Osteocyte (in vitro differentiated cells): ENCODE results near the gene TMEM174. TPM values are rescaled to one million over a fixed set of nuclear protein-coding genes. Genes with fewer than 3 reads are reported as not detected.
"Not testable (repeated sequence)": the region's sequence is repeated elsewhere in the genome, so short reads cannot be mapped to it uniquely, and the experiment has no call there.

Experiments
- DNase-seq: peaks from one replicate; pipeline ENCODE4 v3.0.0; 2021; ENCODE audit warnings: mixed read lengths; ENCODE audit not compliant: unreplicated experiment; ENCODE audit errors: extremely low spot score
- H3K27ac Mint-ChIP-seq: one replicate; pipeline ENCODE4 v1.8.0; 2021; ENCODE audit warnings: mild to moderate bottlenecking, mixed read lengths; ENCODE audit not compliant: unreplicated experiment
- H3K27me3 Mint-ChIP-seq: one replicate; pipeline ENCODE4 v1.8.0; 2021; ENCODE audit warnings: mixed read lengths; ENCODE audit not compliant: unreplicated experiment
- H3K36me3 Mint-ChIP-seq: one replicate; pipeline ENCODE4 v1.8.0; 2021; ENCODE audit warnings: mixed read lengths; ENCODE audit not compliant: unreplicated experiment
- H3K4me1 Mint-ChIP-seq: one replicate; pipeline ENCODE4 v1.8.0; 2021; ENCODE audit warnings: mixed read lengths; ENCODE audit not compliant: unreplicated experiment
- H3K4me3 Mint-ChIP-seq: one replicate; pipeline ENCODE4 v1.8.0; 2021; ENCODE audit warnings: mild to moderate bottlenecking, moderate library complexity, mixed read lengths; ENCODE audit not compliant: unreplicated experiment
- H3K9me3 Mint-ChIP-seq: one replicate; pipeline ENCODE4 v1.8.0; 2021; ENCODE audit warnings: mixed read lengths; ENCODE audit not compliant: unreplicated experiment
- total RNA-seq: library from RNA; stranded (reverse); gene quantifications from 2 replicates; pipeline ENCODE4 v1.2.1, GENCODE V29; 2021
- TF ChIP-seq, protein P1 (sequence below): fragments of 200-600 bp; sonication (generic); IDR thresholded peaks from 2 replicates; pipeline ENCODE4 v1.5.0; 2021; ENCODE audit warnings: antibody characterized with exemption, mild to moderate bottlenecking, moderate library complexity

TMEM174 gene
- total RNA-seq, 1 donor from 2014 or later, result not detected

DNA sequence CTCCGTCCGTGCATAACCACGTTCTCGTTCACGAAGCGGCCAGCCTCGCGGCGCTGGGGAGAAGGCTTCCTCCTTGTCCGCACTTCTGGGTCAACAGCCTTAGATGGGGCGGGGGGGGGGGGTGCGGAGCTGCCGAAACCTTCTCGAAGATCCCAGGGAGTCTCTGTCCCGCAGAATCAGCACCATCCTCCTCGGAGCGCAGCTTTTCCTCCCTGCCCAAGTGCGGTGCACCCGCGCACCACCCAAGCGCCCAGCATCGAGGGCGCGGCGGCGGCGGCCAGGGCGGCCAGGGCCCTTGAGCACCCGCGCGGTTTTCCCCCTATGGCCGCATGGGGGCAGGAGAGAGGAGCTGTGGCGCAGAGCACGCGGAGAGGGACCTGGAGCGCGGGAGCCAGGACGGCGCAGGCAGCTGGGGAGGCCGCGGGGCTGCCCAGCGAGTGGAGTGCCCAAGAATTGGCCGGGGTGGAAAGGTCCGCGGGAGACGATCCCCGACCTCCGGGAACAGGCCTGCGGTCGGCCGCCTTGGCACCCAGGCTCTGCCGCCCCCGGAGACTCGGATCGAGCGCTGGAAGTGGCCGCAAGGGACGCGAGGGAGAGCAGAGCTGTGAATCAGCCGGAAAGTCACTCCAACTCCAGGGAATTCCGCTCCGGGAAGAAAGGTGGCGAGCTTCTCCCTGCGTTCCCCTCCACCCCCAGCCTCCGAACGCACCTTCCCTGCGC lies 43.1 kb downstream of the TMEM174 start:
- peak; percentile 93 for DNase-seq
- no peaks in the 10 kb centered on the region for H3K36me3 Mint-ChIP-seq
- peaks cover 32% of the 10 kb centered on the region for H3K4me1 Mint-ChIP-seq
- peaks cover 6% of the 10 kb centered on the region for H3K27me3 Mint-ChIP-seq
- peaks cover 7% of the 10 kb centered on the region for H3K9me3 Mint-ChIP-seq
- TF ChIP-seq, protein P1, sequence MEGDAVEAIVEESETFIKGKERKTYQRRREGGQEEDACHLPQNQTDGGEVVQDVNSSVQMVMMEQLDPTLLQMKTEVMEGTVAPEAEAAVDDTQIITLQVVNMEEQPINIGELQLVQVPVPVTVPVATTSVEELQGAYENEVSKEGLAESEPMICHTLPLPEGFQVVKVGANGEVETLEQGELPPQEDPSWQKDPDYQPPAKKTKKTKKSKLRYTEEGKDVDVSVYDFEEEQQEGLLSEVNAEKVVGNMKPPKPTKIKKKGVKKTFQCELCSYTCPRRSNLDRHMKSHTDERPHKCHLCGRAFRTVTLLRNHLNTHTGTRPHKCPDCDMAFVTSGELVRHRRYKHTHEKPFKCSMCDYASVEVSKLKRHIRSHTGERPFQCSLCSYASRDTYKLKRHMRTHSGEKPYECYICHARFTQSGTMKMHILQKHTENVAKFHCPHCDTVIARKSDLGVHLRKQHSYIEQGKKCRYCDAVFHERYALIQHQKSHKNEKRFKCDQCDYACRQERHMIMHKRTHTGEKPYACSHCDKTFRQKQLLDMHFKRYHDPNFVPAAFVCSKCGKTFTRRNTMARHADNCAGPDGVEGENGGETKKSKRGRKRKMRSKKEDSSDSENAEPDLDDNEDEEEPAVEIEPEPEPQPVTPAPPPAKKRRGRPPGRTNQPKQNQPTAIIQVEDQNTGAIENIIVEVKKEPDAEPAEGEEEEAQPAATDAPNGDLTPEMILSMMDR, result peak; percentile 92
- peak overlapping the region; percentile 41 for H3K27ac Mint-ChIP-seq
- peak overlapping the region; percentile 70 for H3K4me3 Mint-ChIP-seq

DNA sequence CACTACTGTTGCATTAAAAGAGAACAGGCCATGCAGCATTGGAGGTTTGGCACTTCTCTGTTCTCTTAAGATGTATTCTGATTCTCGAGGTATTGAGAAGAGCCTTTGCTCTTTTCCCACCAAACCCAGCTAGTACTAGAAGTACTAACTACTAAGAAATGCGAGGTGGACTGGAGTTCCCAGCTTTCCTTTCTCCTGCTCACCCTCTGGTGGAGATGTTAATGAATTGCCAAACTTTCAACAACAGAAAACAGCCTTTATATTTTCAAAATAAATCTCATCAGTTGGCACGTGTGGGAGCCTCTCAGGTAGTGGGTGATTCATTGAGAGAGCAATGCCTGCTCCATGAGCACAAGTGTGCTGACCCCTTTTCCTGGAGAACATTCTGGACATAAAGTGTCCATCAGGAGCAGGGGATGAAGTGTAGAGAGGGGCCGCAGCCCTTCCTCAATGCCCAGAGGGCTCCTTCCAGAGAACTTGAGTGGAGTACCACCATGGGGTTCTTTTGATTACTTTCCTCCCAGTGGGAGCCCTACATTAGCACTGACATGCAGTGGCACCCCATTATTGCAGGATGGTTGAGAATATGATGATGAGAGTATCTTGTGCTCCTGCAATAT lies 45.7 kb downstream of the TMEM174 start:
- no peaks in the 10 kb centered on the region for H3K9me3 Mint-ChIP-seq
- H3K36me3 Mint-ChIP-seq, result no peaks in the 10 kb centered on the region
- TF ChIP-seq, protein P1, result peak; percentile 71
- DNase-seq, result no peak
- no peak overlapping the region for H3K27ac Mint-ChIP-seq
- peaks cover 11% of the 10 kb centered on the region for H3K27me3 Mint-ChIP-seq
- no peak overlapping the region for H3K4me3 Mint-ChIP-seq
- H3K4me1 Mint-ChIP-seq, result peaks cover 31% of the 10 kb centered on the region

GRCh38 chr5:73219336-73219735 lies 46.3 kb downstream of the TMEM174 start:
- H3K27me3 Mint-ChIP-seq, result peaks cover 15% of the 10 kb centered on the region
- not testable (repeated sequence) for H3K27ac Mint-ChIP-seq

DNA sequence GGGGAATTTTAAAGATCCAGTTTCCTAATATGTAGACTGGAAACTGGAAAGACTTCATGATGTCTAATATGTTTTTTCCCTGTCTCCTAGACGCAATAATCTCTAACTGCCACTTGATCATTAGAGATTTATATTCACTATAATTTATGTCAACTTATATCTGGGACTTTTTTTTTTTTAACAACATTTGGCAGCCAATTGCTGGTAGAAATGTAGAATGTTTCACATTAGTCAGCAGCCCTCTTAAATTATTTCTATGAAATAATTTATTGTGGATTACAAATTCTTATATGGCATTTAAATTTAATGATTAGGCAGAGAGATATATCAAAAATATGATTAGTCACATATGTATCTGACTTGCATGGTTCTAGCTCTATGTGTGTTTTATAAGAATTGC lies 48.2 kb downstream of the TMEM174 start:
- Mint-ChIP-seq H3K4me1 (peaks cover 10% of the 10 kb centered on the region), H3K27ac (no peak overlapping the region), H3K9me3 (no peaks in the 10 kb centered on the region), H3K4me3 (no peak overlapping the region), H3K36me3 (no peaks in the 10 kb centered on the region), H3K27me3 (peaks cover 20% of the 10 kb centered on the region)
- TF ChIP-seq, protein P1, result no peak
- DNase-seq, result no peak

More at GRCh38 chr5:73219336-73219735, 46.3 kb downstream of the TMEM174 start:
- peaks cover 24% of the 10 kb centered on the region for H3K4me1 Mint-ChIP-seq
- not testable (repeated sequence) for H3K36me3 Mint-ChIP-seq, H3K9me3 Mint-ChIP-seq, DNase-seq, H3K4me3 Mint-ChIP-seq

- H3K27ac Mint-ChIP-seq, result no peak overlapping the region
- no peak for DNase-seq
- H3K9me3 Mint-ChIP-seq, result no peaks in the 10 kb centered on the region
- H3K4me1 Mint-ChIP-seq, result peaks cover 6% of the 10 kb centered on the region
- TF ChIP-seq, protein P1, result no peak
- H3K27me3 Mint-ChIP-seq, result peaks cover 20% of the 10 kb centered on the region
- H3K4me3 Mint-ChIP-seq, result no peak overlapping the region
- H3K36me3 Mint-ChIP-seq, result no peaks in the 10 kb centered on the region
Observed at GRCh38 chr5:73221726-73222125, 48.7 kb downstream of the TMEM174 start.
